Cardiac muscle cell (in vitro differentiated cells and primary cell): ENCODE results near the gene BBLN. TPM values are rescaled to one million over a fixed set of nuclear protein-coding genes. Genes with fewer than 3 reads are reported as not detected.
"Not testable (repeated sequence)": the region's sequence is repeated elsewhere in the genome, so short reads cannot be mapped to it uniquely, and the experiment has no call there.

Experiments
- DNase-seq, 2 donors: peaks; one replicate each; pipeline versions ENCODE4 v3.0.0 to v3.0.0-alpha.2; 2010 to 2017; ENCODE audit warnings: low read depth in 1 of 2, low spot score in 1 of 2
- H3K27ac ChIP-seq: fragments of 200-600 bp; sonication (generic); 2 replicates; pipeline ENCODE4 v1.5.1; 2016
- H3K27me3 ChIP-seq: fragments of 200-600 bp; sonication (generic); 2 replicates; pipeline ENCODE4 v1.6.0; 2016; ENCODE audit warnings: control low read depth
- H3K36me3 ChIP-seq: fragments of 200-600 bp; sonication (generic); 2 replicates; pipeline ENCODE4 v1.5.1; 2016; ENCODE audit warnings: control low read depth
- H3K4me1 ChIP-seq: fragments of 200-600 bp; sonication (generic); 2 replicates; pipeline ENCODE4 v1.8.1; 2017; ENCODE audit warnings: low read depth, mild to moderate bottlenecking, mixed run types
- H3K4me3 ChIP-seq: fragments of 200-600 bp; sonication (generic); 2 replicates; pipeline ENCODE4 v1.5.1; 2016; ENCODE audit warnings: mild to moderate bottlenecking
- H3K9me3 ChIP-seq: fragments of 200-600 bp; sonication (generic); 2 replicates; pipeline ENCODE4 v1.5.1; 2017; ENCODE audit warnings: low read depth, mild to moderate bottlenecking, control low read depth
- polyA plus RNA-seq: library from polyadenylated mRNA; unstranded; fragments of >200 nt; fragmentation: Nextera tagmentation; extraction: Ambion mirVana; gene quantifications from 2 replicates; pipeline ENCODE4 v1.2.1, GENCODE V29; 2016
- total RNA-seq: library from RNA; depleted of rRNA; stranded (reverse); fragments of >200 nt; gene quantifications from 2 replicates; pipeline ENCODE4 v1.2.3, GENCODE V29; 2016
- TF ChIP-seq, protein P1 (sequence below): IDR thresholded peaks from 2 replicates; pipeline ENCODE4 v1.5.1; 2012; ENCODE audit warnings: low read depth, mild to moderate bottlenecking, low read length

Gene BBLN, protein sequence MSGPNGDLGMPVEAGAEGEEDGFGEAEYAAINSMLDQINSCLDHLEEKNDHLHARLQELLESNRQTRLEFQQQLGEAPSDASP
- total RNA-seq (595 and 729 TPM in 2 replicates), polyA plus RNA-seq (243 and 262 TPM in 2 replicates)

DNA sequence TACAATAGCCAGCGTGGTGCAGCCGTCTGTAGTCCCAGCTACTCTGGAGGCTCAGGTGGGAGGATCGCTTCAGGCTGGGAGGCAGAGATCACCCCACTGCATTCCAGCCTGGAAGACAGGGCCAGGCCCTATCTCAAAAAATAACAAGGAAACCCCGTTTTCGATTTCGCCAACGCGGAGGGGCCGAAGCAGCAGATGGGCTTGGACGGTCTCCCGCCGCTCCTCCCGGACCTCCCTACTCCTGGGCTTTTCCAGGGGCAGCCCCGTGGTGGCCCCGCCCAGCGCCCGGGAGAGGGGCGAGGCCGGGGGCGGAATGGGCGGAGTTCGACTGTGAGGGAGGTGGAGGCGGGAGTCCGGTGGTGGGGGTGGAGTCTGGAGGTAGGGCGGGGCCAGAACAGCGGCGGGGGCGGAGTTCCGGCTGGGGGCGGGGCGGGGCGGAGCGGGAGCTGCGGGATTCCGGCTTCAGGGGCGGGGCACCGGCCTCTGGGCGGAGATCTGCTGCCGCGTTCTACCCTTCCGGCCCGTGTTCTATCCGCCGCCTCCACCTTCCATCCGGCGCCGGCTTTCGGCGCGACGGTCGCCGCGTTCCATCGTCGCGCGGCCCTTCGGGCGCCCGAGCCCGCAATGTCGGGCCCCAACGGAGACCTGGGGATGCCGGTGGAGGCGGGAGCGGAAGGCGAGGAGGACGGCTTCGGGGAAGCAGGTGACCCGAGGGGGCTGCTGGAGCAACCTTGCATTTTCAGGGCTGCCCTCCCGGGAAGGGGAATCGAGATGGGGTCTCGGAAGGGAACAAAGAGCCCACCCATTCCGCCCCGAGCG is at the start of gene BBLN:
Gene BBLN (plus strand): TSS at position 482 of the 819 bp plus-strand sequence. CDS start 143 bp downstream, at position 625.
- H3K4me1 ChIP-seq, result no peaks in the 10 kb centered on the region
- peaks cover 9% of the 10 kb centered on the region for H3K36me3 ChIP-seq
- TF ChIP-seq, protein P1, sequence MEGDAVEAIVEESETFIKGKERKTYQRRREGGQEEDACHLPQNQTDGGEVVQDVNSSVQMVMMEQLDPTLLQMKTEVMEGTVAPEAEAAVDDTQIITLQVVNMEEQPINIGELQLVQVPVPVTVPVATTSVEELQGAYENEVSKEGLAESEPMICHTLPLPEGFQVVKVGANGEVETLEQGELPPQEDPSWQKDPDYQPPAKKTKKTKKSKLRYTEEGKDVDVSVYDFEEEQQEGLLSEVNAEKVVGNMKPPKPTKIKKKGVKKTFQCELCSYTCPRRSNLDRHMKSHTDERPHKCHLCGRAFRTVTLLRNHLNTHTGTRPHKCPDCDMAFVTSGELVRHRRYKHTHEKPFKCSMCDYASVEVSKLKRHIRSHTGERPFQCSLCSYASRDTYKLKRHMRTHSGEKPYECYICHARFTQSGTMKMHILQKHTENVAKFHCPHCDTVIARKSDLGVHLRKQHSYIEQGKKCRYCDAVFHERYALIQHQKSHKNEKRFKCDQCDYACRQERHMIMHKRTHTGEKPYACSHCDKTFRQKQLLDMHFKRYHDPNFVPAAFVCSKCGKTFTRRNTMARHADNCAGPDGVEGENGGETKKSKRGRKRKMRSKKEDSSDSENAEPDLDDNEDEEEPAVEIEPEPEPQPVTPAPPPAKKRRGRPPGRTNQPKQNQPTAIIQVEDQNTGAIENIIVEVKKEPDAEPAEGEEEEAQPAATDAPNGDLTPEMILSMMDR, result no peak
- peak within 1 kb of the TSS; percentile 76 for H3K4me3 ChIP-seq
- H3K27me3 ChIP-seq, result no peaks in the 10 kb centered on the region
- H3K27ac ChIP-seq, result no peak within 1 kb of the TSS
- DNase-seq, result peak; percentile 96
- H3K9me3 ChIP-seq, result no peaks in the 10 kb centered on the region

DNA sequence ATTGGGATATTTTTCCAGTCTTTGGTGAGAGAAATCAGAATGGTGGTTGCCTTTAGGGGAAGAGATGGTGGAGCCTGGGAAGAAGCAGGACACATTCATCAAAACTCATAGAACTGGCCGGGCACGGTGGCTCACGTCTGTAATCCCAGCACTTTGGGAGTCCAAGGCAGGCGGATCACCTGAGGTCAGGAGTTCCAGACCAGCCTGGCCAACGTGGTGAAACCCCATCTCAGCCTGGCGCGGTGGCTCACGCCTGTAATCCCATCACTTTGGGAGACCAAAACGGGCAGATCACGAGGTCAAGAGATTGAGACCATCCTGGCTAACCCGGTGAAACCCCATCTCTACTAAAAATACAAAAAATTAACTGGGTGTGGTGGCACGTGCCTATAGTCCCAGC is 48.3 kb upstream of the BBLN start:
- H3K27me3 ChIP-seq, H3K9me3 ChIP-seq, H3K27ac ChIP-seq, H3K36me3 ChIP-seq, DNase-seq, H3K4me3 ChIP-seq: not testable (repeated sequence)
- peaks cover 19% of the 10 kb centered on the region for H3K4me1 ChIP-seq

DNA sequence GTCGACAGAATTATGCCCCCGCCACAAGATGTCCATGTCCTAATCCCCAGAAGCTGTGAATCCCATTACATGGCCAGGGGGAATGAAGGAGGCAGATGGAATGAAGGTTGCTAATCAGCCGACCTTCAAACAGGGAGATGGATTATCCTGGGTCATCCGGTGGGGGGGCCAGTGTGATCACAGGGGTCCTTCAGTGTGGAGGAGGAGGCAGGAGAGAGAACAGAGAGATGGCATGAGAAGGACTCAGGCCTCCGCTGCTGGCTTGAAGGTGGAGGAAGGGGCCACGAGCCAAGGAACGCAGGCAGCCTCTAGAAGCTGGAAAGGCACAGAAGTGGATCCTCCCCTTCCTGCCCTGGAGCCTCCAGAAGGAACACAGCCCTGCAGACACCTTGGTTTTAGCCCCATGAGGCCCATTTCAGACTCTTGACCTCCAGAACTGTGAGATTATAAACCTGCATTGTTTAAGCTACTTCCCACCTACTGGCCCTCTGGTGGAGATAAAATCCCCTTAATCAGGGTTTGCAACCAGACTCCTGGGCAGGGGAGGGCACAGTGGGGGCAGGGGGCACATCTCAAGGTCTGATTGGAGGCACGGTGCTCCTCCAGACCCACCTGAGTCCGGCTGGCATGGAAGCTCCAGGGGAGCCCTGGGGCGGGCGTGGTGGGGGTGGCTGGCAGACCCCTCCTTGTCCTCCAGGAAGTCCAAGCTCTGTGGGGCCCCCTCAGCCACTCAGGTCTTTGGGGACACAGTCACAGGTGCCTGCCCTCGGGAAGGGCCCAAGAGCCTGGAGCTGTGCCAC is 46.3 kb upstream of the BBLN start:
- Histone ChIP-seq H3K27ac (no peak overlapping the region), H3K27me3 (no peaks in the 10 kb centered on the region), H3K4me1 (peaks cover 17% of the 10 kb centered on the region), H3K36me3 (no peaks in the 10 kb centered on the region), H3K4me3 (no peak overlapping the region), H3K9me3 (no peaks in the 10 kb centered on the region)
- TF ChIP-seq, protein P1, result no peak
- DNase-seq, result no peak

DNA sequence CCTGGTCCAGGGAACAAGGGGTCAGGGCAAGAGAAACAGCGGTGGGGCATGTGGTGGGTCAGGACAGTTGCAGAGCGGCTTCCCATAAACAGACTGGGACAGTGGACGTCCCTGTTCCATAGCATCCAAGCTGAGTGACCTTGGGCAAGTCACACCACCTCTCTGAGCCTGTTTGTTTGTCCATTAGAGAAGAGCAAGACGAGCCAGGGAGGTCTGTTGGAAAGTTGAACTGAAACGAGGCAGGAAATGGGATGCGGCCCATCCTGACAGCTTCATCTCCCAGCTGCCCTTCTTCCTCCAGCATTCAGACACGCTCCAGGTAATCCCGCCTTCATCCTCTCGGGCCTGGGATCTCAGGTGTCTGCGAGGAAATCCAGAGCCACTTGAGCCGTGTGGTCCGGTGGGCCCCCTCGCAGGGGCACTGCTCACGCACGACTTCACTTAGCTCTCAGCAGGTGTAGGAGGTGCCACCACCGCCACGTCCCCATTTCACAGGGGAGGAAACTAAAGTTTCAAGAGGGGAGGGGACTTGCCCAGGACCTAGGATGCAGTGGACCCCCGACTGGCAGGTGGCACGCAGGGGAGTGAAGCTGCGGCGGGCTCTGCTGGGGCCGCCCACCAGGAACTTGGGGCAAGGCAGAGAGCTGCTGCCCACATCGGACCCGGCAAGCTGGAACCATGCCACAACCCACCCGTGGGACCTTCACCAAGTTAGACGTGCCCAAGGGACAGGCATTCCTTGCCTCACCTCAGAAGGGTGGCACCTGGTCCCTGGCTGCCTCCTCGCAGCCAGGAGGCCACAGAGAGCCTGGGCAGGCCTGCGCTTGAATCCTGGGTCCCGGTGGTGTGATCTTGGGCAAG is 45.5 kb upstream of the BBLN start:
- TF ChIP-seq, protein P1, result no peak
- H3K36me3 ChIP-seq, result no peaks in the 10 kb centered on the region

DNA sequence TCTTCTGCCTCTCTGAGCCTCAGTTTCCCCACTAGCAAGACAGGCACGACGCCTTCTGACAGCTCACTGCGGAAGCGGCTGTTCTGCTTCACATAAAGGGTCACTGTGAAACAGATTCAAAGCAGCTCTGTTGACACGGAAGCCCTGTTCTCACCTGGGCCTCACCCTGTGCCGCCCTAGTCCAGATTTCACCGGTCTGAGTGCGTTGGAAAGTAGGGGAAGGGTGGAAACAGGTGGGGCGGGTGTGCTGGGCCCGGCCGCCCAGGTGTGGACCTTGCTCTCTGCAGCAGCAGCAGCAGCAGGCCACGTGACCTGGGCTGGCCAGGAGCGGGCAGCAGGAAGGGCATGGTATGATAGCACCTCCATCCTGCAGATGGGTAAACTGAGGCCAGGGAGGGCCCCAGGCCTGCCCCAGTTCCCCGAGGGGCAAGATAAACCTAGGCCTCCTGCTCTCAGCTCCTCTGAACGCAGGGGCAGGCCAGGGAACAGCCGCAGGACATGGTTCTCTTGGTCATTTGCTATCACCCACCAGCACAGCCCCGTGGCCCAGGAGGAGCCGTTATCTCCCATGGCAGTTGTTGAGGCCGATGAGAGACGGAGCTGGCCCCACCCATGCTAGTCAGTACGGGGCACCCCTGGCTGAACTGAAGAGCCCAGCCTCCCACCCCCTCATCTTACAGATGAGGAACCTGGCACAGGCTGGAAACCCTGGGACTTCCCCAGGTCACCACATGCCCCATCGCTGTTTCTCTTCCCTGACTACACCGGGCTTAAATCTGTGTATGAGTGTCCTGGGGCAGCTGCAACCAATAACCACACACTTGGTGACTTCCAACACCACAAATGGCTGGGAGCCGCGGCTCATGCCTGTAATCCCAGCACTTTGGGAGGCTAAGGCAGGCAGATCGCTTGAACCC is 44.6 kb upstream of the BBLN start:
- H3K27me3 ChIP-seq, result no peaks in the 10 kb centered on the region
- TF ChIP-seq, protein P1, result no peak
- no peaks in the 10 kb centered on the region for H3K9me3 ChIP-seq
- peaks cover 4% of the 10 kb centered on the region for H3K4me1 ChIP-seq
- no peaks in the 10 kb centered on the region for H3K36me3 ChIP-seq
- H3K27ac ChIP-seq, result no peak overlapping the region
- no peak overlapping the region for H3K4me3 ChIP-seq
- DNase-seq, result no peak

More for the DNA sequence above, 45.5 kb upstream of the BBLN start:
- peaks cover 9% of the 10 kb centered on the region for H3K4me1 ChIP-seq
- no peak overlapping the region for H3K27ac ChIP-seq
- no peaks in the 10 kb centered on the region for H3K27me3 ChIP-seq
- DNase-seq, result no peak
- H3K4me3 ChIP-seq, result no peak overlapping the region
- H3K9me3 ChIP-seq, result no peaks in the 10 kb centered on the region
